MM.1S (cell line): ENCODE results near the gene MTA2.

Experiments used
- DNase-seq: peaks from one replicate; pipeline ENCODE4 v3.0.0-alpha.2; 2015
- H2AFZ ChIP-seq: fragments of 300-600 bp; sonication (generic); 2 replicates; pipeline ENCODE4 v1.6.0; 2016; ENCODE audit warnings: antibody characterized with exemption, low read length
- H3F3A ChIP-seq: fragments of 300-600 bp; sonication (generic); 2 replicates; pipeline ENCODE4 v1.6.1; 2016; ENCODE audit warnings: mild to moderate bottlenecking, antibody characterized with exemption, low read length, moderate library complexity, mixed read lengths; ENCODE audit not compliant: insufficient read depth
- H3K27ac ChIP-seq: fragments of 300-600 bp; sonication (generic); 2 replicates; pipeline ENCODE4 v1.5.1; 2016; ENCODE audit warnings: mild to moderate bottlenecking, low read length
- H3K27me3 ChIP-seq: fragments of 300-600 bp; sonication (generic); replicated peaks from 2 replicates; pipeline ENCODE4 v1.6.0; 2016; ENCODE audit warnings: low read length; ENCODE audit not compliant: insufficient read depth
- H3K36me3 ChIP-seq: fragments of 300-600 bp; sonication (generic); replicated peaks from 2 replicates; pipeline ENCODE4 v1.6.1; 2016; ENCODE audit warnings: mild to moderate bottlenecking, low read length, mixed read lengths; ENCODE audit not compliant: insufficient read depth
- H3K4me1 ChIP-seq: fragments of 300-600 bp; sonication (generic); 2 replicates; pipeline ENCODE4 v1.6.1; 2016; ENCODE audit warnings: low read length, mixed read lengths
- H3K4me2 ChIP-seq: fragments of 300-600 bp; sonication (generic); 2 replicates; pipeline ENCODE4 v1.6.0; 2016; ENCODE audit warnings: low read depth, low read length
- H3K4me3 ChIP-seq: fragments of 300-600 bp; sonication (generic); 2 replicates; pipeline ENCODE4 v1.5.1; 2016; ENCODE audit warnings: low read length, mixed read lengths
- H3K79me2 ChIP-seq: fragments of 300-600 bp; sonication (generic); 2 replicates; pipeline ENCODE4 v1.6.1; 2016; ENCODE audit warnings: mixed run types, low read length, mixed read lengths
- H3K9ac ChIP-seq: fragments of 300-600 bp; sonication (generic); 2 replicates; pipeline ENCODE4 v1.6.1; 2016; ENCODE audit warnings: low read length, mixed read lengths
- H3K9me2 ChIP-seq: fragments of 300-600 bp; sonication (generic); replicated peaks from 2 replicates; pipeline ENCODE4 v1.6.1; 2016; ENCODE audit warnings: mild to moderate bottlenecking, low read length, mixed read lengths; ENCODE audit not compliant: insufficient read depth
- H3K9me3 ChIP-seq: fragments of 300-600 bp; sonication (generic); replicated peaks from 2 replicates; pipeline ENCODE4 v1.6.1; 2016; ENCODE audit warnings: mild to moderate bottlenecking, low read length, mixed read lengths; ENCODE audit not compliant: insufficient read depth
- H4K20me1 ChIP-seq: fragments of 300-600 bp; sonication (generic); 2 replicates; pipeline ENCODE4 v1.6.1; 2016; ENCODE audit warnings: mild to moderate bottlenecking, low read length, moderate library complexity, mixed read lengths; ENCODE audit not compliant: insufficient read depth
- EZH2 ChIP-seq: fragments of 300-600 bp; sonication (generic); optimal IDR thresholded peaks from 2 replicates; pipeline ENCODE3; 2017; ENCODE audit warnings: low read depth, mild to moderate bottlenecking, antibody characterized with exemption, low read length, mixed read lengths
- EZH2phosphoT487 ChIP-seq: fragments of 300-600 bp; sonication (generic); IDR thresholded peaks from 2 replicates; pipeline ENCODE4 v1.6.1; 2018; ENCODE audit warnings: antibody characterized with exemption, low read length
- TF ChIP-seq, protein P1 (sequence below): fragments of 300-600 bp; sonication (generic); IDR thresholded peaks from 2 replicates; pipeline ENCODE4 v1.5.1; 2016; ENCODE audit warnings: antibody characterized with exemption, low read length, mixed read lengths

MTA2 gene

DNA sequence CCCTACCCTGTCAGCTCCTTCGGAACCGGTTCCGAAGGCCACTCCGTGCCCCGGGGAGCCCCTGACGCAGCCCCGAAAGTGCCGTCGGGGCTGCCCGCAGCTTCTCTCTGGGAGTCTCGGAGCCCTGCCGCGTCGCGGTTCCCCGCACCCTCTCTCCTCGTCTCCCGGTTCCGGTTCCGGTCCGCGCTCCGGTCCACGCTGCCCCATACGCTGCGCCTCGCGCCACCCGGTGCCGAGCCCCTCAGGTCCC is 618 bp downstream of the MTA2 start:
- peak overlapping the region; percentile 97 for H3K4me2 ChIP-seq
- H3K9me3 ChIP-seq, result no peaks in the 10 kb centered on the region
- H4K20me1 ChIP-seq, result no peaks in the 10 kb centered on the region
- H3K9ac ChIP-seq, result peak overlapping the region; percentile 97
- H3K9me2 ChIP-seq, result no peaks in the 10 kb centered on the region
- DNase-seq, result peak; percentile 31
- peak overlapping the region; percentile 67 for H2AFZ ChIP-seq
- peak overlapping the region; percentile 86 for H3K27ac ChIP-seq
- peaks cover 17% of the 10 kb centered on the region for H3K36me3 ChIP-seq
- peaks cover 49% of the 10 kb centered on the region for H3K79me2 ChIP-seq
- no peaks in the 10 kb centered on the region for H3K27me3 ChIP-seq
- peak overlapping the region; percentile 92 for H3K4me3 ChIP-seq
- TF ChIP-seq EZH2 (no peak), EZH2phosphoT487 (no peak)
- TF ChIP-seq, protein P1, sequence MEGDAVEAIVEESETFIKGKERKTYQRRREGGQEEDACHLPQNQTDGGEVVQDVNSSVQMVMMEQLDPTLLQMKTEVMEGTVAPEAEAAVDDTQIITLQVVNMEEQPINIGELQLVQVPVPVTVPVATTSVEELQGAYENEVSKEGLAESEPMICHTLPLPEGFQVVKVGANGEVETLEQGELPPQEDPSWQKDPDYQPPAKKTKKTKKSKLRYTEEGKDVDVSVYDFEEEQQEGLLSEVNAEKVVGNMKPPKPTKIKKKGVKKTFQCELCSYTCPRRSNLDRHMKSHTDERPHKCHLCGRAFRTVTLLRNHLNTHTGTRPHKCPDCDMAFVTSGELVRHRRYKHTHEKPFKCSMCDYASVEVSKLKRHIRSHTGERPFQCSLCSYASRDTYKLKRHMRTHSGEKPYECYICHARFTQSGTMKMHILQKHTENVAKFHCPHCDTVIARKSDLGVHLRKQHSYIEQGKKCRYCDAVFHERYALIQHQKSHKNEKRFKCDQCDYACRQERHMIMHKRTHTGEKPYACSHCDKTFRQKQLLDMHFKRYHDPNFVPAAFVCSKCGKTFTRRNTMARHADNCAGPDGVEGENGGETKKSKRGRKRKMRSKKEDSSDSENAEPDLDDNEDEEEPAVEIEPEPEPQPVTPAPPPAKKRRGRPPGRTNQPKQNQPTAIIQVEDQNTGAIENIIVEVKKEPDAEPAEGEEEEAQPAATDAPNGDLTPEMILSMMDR, result no peak
- H3F3A ChIP-seq, result peaks cover 21% of the 10 kb centered on the region
- peaks cover 10% of the 10 kb centered on the region for H3K4me1 ChIP-seq

DNA sequence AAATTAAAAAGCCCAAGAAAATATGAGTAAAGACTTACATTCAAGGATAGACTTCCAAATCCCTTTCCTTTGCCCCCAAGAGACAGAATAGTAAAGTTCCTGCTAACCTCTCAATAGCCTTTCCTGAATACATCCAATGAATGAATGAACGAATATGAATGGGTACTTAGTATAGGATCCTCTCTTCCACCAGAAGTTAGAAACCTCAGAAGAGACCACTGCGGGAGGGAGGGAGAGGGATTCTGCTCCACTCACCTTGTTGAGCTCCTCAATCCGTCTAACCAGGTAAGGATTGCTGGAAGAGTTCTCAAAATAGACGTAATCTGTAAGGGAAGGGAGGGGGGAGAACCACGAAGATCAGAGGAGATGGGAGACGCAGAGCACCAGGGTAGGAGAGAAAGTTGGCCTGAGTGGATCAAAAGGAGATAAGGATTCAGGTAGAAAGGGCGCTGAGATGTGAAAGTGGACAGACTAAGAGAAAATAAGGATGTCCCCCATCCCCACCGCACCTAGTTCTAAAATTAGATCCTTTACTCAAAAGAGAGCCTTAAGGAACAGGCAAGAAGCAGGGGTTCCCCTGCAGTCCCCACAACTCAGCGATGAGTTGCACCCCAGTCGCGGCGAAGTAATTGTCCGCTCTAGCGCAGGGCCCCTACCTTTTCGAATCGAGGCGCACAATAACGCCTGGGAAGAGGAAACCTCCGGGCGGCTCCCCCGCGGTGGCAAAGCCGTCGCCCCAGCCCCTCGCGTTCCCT is 1.1 kb downstream of the MTA2 start:
- Histone ChIP-seq H3K4me3 (peak overlapping the region; percentile 92), H3K36me3 (peaks cover 22% of the 10 kb centered on the region), H4K20me1 (no peaks in the 10 kb centered on the region), H3K79me2 (peaks cover 52% of the 10 kb centered on the region), H3K27ac (peak overlapping the region; percentile 86), H3K27me3 (no peaks in the 10 kb centered on the region), H3K9me2 (no peaks in the 10 kb centered on the region), H3K4me1 (peaks cover 10% of the 10 kb centered on the region), H3K4me2 (peak overlapping the region; percentile 97), H3F3A (peaks cover 21% of the 10 kb centered on the region), H3K9ac (peak overlapping the region; percentile 97), H2AFZ (peak overlapping the region; percentile 67), H3K9me3 (no peaks in the 10 kb centered on the region)
- DNase-seq, result peak; percentile 44
- TF ChIP-seq, protein P1, result no peak
- TF ChIP-seq EZH2phosphoT487, result no peak
- no peak for TF ChIP-seq EZH2

DNA sequence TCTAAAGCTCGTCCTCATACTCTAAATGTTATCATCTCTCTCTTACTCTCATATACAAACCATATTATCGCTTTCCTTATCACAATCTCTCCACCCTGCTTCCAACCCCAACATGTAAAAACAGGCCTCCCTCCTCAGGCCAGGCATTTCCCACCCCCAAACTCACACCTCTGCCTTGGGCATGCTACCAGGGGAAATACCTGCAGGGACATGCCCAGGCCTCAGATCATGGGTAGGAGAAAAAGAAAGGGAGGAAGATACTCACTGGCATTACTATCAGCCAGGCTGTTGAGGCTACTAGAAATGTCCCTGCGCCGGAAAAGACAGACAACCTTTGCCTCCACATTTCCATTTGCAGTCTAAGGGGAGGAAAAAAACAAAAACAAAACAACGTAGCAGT is 1.8 kb downstream of the MTA2 start:
- H3F3A ChIP-seq, result peaks cover 21% of the 10 kb centered on the region
- peaks cover 54% of the 10 kb centered on the region for H3K79me2 ChIP-seq
- peaks cover 10% of the 10 kb centered on the region for H3K4me1 ChIP-seq
- peaks cover 22% of the 10 kb centered on the region for H3K36me3 ChIP-seq
- H3K9ac ChIP-seq, result peak overlapping the region; percentile 97; the same call in 1 of the 2 replicates
- TF ChIP-seq, protein P1, result no peak
- TF ChIP-seq EZH2phosphoT487 (no peak), EZH2 (no peak)
- peak overlapping the region; percentile 97 for H3K4me2 ChIP-seq
- no peak for DNase-seq
- no peak overlapping the region for H2AFZ ChIP-seq
- H3K27ac ChIP-seq, result peak overlapping the region; percentile 86; the same call in 1 of the 2 replicates
- no peaks in the 10 kb centered on the region for H3K9me2 ChIP-seq
- no peaks in the 10 kb centered on the region for H4K20me1 ChIP-seq
- H3K9me3 ChIP-seq, result no peaks in the 10 kb centered on the region
- no peaks in the 10 kb centered on the region for H3K27me3 ChIP-seq
- H3K4me3 ChIP-seq, result peak overlapping the region; percentile 92
